GM19468 (cell line): ENCODE measurements around the gene KLHDC9.

Source experiments
- ATAC-seq: cut with Tn5 transposase; IDR thresholded peaks from one replicate; pipeline ENCODE4 v1.9.1; 2021; ENCODE audit warnings: mild to moderate bottlenecking, moderate library complexity, moderate number of reproducible peaks; ENCODE audit not compliant: unreplicated experiment; ENCODE audit errors: extremely low read depth

Gene KLHDC9

GRCh38 chr1:161128591-161129420, 30.6 kb downstream of the KLHDC9 start:
- no peak for ATAC-seq

GRCh38 chr1:161130266-161130665, 32.1 kb downstream of the KLHDC9 start:
- no peak for ATAC-seq

DNA sequence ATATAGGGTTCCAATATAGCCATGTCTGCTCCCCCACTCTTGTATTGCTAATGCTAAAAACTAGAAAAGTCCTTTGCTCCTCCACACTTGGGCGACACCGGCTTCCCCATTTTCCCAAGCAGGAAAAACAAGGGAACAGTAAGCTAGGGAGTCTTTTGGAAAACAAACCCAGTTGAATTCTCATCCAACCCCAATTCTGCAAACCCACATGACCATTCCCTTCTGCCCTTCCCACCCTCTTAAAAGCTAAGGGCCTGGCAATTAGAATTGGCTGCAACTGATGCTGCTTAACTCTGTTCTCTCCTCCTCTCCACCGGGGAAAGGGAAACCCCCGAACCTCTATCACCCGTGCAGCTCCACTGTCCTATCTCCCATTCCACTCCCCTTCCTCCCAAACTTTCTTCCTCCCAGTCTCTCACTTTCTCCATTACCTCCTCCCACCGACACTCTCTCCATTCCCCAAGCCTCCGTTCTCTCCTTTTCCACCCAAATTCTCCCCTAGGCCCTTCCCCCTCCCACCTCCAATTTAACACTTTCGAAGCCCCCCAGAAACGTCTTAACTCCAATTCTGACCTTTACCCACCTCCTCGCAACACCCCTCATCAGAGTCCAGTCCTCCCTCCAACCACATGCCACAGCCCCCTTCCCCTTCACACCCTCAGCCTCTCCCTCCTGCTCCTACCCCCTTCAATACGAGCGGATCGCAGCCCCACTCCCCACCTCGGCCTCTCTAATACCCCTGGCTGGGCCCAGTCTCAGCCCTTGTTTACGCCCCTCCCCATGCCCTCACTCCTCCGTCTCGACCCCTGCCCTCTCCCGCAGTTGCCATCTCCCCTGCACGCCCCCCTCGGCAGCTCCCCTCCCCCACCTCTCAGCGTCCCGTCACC, 33.6 kb downstream of the KLHDC9 start:
- ATAC-seq = no peak

DNA sequence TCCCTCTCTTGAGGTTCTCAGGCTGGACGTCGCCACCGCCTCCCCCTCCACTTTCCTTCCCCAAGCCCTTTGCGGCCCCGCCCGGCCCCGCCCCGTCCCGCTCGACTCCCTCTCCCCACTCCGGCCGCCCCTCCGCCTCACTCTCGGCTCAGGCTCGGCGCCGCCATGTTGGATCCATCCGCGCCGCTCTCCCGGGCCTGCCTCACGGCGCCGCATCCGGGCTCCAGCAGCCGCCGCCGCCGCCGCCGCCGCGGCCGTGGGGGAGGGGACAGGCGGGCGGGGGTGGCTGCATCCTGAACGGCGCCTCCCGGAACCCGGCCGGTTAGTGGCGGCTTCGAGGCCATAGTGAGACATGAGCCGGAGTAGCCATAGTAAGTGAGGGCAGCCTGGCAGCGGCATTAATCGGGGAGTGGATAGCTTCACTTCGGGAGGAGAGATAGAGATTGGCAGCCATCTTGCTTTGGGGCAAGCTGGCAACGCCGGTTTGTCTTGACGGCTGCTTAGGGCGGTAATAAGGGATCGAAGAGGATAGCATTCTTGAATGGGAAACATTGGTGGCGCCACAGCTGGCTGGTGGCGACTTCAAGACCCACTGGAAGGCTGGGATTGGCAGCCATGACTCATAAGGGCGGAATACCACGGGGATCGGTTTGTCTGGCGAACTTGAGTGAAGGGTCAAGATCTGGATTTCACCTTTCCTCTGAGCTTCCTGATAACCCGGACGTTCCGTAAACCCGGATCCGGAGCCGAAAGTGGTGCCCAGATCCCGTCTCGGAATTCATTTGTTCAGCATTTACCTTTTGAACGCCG, 34.5 kb downstream of the KLHDC9 start, which contains the start of gene DEDD:
Gene DEDD (minus strand): TSS at position 258 of the 810 bp plus-strand sequence. CDS start 8,205 bp downstream, outside the sequence.
- peak; percentile 88 for ATAC-seq

DNA sequence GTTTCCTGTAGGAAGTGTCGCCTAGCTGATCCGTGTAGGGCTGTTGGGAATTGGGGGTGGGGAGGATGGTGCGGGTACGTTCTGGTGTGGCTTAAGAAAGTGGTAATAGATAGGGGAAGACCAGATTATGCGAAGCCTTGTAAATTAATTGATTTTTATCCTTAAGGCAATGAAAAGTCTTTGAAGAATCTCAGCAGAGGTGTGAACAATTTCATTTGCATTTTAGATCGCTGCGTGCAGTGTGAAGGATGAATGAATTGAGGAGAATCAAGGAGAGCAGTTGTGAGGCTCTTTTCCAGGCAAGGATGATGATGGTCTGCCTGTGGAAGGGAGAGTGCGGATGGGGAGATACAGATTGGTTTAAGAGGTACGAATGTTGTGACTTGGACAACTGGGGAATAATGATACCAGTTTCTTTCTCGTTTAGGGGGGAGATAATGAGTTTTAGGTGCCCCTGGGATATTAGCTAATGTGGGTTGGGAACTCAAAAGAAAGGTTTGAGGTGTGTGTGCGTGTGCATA, 35.1 kb downstream of the KLHDC9 start:
- ATAC-seq = no peak

DNA sequence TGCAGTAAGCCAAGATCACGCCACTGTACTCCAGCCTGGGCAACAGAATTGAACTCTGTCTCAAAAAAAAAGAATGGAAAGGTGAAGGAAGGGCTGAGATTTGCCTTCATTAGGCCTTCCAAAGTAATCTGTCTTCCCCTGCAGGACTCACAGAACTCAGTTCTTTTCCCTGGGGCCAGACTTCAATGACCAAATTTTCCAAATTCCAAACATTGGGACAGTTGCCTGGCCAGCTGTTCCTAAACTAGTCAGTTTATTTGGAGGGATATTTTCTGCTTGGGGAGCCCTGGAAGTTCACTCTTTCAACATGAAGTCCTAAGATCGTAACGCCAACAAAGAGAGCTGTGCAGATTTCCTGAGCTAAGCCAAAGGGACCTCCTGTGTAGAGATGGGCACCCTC, 39.7 kb downstream of the KLHDC9 start:
- ATAC-seq = no peak

- ATAC-seq = no peak
These were observed 40.3 kb downstream of the KLHDC9 start for GRCh38 chr1:161138431-161138830.

DNA sequence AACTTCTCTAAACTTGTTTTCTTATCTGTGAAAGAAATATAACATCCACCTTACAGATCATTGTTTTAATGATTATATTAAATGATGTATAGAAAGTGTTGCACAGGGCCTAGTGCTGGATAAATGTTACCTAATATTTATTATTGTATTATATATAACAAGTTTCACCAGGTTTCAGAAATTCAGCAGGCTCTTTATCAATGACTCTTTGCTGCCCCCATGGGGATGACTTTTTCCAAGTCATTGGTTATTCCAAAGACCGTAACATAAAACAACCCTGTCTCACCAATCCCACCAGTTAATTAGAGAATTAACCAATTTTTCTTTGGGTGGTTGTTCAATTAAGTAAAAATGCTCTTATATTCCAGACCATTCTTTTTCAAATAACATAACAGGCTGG, 41.6 kb downstream of the KLHDC9 start:
- no peak for ATAC-seq

DNA sequence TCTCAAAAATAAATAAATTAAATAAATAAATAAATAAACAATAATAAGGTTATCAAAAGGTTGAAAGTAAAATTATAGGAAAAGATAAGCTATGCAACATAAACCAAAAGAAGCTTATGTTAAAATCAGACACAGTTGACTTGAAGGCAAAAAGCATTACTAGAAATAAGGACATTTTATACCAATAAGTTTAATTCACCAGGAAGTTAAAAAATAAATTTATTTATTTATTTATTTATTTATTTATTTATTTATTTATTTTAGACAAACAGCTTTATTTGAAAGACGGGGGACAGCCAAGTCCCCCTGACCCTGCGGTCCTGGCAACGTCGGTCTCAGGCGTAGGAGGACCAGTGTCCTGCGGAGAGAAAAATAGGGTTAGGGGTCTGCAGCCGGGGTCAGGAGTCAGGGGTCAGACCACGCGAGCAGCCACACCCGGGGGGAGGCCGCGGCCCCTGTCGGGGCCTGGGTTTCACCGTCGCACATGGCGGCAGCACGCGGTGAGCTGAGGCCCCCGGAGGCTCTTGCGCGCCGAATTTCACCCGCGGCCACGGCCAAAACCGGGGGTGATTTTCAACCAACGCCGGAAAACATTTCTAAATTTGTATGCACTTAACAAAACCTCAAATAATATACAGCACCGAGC, 42.7 kb downstream of the KLHDC9 start:
- no peak for ATAC-seq

DNA sequence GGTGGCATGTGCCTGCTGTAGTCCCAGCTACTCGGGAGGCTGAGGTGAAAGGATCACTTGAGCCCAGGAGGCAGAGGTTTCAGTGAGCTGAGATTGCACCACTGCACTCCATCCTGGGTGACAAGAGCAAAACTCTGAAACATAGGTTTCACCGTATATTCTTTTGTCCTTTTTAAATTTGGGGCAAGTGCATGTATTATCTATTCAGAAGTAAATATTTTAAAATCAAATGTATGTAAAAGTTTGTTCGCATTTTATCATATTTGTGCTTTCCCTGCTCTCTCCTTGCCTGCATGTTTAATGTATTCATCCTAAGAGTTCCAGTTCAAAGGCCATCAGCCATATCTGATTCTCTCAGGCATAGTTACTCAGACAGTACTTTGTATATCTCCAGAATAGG, 47.7 kb downstream of the KLHDC9 start:
- no peak for ATAC-seq
